GM18517 (cell line): ENCODE measurements around the gene ZGPAT.

Experiments
- ATAC-seq: cut with Tn5 transposase; IDR thresholded peaks from one replicate; pipeline ENCODE4 v1.9.1; 2021; ENCODE audit warnings: mild to moderate bottlenecking, moderate library complexity; ENCODE audit not compliant: unreplicated experiment

Gene ZGPAT

DNA sequence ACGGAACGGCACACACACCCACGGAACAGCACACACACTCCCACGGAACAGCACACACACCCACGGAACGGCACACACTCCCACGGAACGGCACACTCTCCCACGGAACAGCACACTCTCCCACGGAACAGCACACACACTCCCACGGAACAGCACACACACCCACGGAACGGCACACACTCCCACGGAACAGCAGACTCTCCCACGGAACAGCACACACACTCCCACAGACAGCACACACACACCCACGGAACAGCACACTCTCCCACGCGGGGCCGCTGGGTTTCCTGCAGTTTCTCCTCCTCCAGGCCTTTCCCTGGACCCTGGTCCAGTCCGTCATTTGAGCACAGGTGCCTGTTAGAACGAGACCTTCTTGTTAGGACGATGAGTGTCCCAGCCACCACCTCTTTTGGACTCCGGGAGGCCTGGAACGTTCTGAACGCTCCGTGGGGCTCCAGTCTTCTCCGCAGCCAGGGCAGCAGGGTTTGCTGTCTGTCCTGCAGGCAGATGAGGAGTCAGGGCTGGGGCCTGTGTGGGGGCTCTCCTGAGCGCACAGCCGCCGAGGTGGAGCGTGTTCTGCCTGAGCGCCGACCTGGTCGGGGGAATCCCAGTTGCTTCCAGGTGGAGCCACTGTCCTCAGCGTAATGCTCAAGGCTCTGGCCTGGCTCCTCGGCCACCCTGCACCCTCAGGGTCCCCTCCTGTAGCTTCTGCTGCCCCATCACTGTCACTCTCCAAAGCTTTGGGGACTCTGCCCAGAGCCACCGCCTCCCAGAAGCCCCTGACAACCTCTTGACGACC lies 29.0 kb upstream of the ZGPAT start:
- ATAC-seq: no peak

DNA sequence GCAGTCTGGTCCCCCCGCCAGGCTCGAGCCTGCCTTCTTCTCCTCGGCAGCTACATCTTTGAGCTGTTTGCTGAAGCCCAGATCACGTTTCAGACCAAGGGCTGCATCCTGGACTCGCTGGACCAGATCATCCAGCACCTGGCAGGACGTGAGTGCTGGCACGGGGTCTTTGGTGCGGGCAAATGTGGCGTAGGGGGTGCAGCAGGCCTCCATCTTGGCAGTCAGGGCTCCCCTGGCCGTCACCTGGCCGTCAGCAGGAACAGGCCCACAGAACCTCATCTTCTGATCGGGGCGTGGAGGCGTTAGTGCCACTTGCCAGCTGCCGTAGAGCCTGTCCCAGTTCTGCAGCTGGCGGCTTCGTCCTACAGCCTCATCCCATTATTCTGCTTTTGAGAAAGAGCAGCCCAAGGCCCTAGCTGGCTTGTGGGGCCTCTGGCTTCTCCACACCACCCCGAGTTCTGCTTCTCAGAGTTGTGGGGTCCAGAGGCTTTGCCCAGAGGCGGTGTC lies 28.0 kb upstream of the ZGPAT start:
- ATAC-seq: no peak

DNA sequence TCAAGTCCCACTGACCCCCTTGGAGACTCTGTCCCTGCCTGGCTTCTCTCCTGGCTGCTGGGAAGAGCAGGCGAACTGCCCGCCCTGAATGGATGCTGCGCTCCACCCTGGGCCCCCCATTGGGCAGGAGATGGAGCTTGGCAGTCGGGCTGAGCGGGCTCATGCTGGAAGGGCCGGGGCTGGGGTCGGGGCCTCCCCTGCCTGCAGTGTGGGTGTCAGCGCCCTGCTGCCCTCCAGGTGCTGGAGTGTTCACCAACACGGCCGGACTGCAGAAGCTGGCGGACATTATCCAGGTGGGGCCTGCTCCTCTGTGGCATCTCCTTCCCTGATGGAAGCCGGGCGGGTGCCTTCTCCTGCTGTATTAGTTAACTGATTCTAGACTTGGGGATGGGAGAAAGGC lies 27.4 kb upstream of the ZGPAT start:
- no peak for ATAC-seq

DNA sequence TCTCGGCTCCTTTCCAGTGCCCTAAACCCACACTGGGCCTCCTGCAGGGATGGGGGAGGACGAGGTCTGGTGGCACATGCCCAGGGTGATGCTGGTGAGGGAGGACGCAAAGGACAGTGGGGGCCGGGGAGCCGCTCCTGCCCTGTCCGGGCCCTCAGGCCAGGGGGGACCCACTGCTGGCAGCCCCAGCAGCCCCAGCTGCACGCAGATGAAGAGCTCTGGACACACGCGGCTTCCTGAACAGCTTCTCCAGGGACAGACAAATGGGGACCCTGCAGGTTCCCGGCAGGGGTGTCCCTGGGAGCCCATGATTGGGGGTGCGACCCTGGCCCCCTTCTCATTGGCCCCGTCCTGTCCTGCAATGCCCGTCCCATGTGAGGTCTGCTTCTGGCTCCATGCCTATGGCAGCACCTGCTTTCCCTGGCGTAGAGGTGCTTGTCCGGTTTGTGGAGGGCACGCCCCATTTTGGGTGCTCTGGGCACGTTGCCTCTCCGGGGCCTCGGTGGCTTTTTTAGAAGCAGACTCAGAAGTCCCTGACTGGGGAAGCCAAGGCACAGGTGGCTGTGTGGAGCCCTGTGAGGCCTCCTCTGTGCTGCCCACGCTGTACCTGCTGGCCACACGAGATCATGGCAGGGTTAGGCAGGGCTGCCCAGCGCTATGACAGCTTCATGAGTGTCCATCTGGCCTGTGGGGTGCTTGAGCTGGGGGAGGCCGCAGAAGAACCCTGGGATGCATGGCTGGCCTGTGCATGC lies 26.8 kb upstream of the ZGPAT start:
- no peak for ATAC-seq

DNA sequence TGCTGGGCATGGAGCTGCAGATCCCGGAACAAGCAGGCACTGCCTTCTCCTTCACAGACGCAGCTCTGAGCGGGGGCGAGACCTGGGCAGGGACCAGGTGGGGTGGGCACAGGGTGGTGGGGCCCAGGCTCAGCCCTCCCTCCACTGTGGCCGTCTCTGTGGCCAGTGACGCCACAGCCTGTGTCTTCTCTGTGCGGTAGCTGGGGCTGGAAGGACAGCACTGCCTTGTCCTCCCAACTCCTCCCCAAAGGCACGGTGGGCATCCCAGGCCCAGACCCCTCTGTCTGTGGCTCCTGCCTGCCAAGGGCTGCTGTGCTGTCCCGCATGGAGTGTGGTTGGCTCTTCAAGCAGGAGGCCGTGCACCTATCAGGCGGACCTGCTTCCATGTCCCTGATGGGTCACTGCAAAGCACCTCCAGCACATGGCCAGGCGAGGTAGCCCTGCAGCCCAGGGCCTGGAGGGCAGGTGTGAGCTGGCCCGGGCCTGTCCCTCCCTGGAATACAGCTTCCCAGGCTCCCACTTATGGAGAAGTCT lies 26.2 kb upstream of the ZGPAT start:
- no peak for ATAC-seq

DNA sequence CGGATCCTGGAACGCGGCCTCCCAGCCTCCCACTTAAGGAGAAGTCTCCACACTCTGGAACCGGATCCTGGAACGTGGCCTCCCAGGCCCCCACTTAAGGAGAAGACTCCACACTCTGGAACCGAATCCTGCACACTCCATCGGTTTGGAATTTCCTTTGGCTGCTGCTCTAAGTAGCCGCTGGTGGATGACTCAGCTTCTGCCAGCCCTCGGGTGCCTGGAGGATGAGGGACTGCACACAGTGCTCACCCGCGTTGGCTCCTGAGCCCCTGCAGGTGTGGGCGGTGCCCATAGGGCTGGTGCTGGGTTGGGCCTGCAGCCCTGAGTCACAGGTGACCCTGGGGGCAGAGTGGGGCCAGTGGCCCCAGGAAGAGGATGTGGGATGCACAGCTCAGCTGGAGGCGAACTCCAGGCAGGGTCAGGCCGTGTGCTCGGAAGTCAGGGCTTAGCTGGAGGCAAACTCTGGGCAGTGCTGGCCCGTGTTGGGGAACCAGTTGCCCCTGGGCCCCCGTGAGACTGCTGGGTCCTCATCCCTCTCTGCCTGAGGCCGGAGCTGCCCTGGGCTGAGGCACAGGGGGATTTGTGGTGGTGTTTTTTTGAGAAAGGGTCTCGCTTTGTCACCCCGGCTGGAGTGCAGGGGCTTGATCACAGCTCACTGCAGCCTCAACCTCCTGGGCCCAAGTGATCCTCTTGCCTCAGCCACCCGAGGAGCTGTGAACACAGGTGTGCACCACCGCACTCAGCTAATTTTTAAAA lies 25.3 kb upstream of the ZGPAT start:
- no peak for ATAC-seq

DNA sequence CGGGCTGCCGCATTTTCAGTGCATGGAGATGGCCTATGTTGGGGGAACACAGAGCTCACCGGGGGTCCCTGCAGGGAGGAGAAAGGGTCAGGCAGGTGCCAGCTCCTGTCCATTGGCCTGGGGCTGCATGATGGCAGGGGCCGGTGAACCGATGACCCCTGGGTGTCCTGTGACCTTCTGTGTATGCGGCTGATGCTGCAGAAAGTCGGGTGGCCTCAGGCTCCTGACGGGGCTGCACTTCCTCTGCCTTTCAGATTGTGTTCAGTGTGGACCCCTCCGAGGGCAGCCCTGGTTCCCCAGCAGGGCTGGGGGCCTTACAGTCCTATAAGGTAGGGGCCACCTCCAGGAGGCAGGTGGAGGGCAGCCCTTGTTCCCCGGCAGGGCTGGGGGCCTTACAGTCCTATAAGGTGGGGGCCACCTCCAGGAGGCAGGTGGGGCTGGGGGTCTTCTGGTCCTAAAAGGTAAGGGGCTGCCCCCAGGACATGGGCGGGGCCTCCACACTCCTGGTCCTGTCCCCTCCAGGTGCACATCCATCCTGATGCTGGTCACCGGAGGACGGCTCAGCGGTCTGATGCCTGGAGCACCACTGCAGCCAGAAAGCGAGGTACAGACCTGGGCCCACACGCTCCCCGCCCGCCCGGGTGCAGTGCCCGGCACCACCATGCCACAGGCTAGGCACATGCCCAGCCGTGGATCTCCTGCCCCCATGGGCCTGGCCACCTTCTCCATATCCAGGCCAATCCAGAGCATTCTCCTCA lies 22.4 kb upstream of the ZGPAT start:
- no peak for ATAC-seq

DNA sequence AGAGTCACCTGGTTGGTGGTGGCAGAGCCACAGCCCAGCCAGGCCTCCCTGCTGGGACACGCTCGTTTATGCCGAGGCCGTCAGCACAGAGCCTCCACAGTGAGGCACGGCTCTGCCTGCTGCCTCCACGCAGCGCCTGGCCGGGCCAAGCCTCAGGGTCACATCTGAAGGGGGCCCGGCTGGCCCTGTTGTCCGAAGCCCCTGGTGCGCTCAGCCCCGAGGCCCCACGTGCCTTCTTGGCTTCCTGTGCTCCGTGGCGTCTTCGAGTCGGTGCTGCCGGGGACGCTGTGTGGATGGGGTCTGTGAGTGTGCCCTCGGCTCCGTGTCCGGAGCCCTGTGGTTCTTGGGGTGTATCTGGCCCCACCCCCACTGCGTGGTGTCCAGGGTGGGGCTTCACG lies 21.7 kb upstream of the ZGPAT start:
- no peak for ATAC-seq

DNA sequence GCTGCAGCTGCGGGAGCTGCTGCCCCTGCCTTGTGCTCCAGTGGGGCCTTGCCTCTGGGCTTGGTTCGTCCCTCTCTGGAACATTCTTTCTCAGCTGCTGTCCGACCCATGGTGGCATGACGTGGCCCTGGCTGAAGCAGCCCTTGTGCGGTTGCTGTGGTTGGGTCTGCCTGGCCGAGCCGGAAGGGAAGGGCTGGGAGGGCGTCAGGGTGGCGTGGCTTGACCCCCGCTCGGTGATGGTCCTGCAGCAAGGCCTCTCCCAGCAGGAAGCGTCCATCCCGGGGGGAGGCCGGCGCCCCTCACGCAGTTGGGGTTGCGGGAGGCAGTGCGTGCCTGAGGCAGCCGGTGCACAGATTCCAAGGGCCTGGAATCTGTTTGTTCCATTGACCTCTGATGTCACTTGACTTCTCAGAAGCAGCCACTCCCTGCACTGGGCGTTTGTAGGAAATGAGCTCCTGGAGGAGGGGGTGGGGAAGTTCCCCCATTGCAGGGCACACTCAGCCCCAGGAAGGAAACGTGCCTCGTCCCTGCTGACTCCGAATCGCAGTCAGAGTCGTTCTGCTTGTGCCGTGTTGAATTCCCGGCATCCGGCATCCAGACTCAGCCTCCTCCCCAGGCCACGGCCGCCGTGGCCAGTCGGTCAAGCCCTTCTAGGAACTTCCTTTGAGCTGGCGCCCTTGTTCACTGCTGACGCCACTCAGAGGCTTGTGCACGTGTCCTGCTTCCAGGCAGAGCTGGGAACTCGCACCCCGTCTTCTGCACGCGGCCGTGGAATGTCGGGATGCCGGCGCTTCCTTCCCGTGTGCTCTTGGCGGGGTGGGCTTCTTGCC lies 21.1 kb upstream of the ZGPAT start:
- ATAC-seq: no peak

DNA sequence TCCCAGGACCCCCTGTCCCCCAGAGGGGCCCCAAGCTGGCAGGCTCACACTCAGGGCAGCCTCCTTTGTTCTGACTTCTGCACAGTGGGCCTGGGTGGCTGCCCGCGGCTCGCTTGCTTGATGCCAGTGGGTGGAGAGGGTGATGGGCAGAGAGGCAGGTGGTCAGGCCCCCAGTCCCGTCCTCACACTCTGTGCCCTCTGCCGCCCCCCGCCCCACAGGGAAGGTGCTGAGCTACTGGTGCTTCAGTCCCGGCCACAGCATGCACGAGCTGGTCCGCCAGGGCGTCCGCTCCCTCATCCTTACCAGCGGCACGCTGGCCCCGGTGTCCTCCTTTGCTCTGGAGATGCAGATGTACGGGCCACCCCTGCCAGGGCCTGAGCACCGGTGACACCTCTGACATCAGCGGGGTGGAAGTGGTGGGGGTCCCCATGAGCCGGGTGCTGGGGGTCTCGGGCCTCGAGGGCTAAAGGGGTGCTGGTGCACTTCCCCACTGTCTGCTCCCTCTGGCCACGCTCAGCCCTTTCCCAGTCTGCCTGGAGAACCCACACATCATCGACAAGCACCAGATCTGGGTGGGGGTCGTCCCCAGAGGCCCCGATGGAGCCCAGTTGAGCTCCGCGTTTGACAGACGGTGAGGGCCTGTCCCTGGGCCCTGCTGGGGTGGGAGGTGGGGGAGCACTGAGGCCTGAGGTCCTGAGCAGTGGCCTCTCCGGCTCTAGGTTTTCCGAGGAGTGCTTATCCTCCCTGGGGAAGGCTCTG lies 20.2 kb upstream of the ZGPAT start:
- no peak for ATAC-seq

DNA sequence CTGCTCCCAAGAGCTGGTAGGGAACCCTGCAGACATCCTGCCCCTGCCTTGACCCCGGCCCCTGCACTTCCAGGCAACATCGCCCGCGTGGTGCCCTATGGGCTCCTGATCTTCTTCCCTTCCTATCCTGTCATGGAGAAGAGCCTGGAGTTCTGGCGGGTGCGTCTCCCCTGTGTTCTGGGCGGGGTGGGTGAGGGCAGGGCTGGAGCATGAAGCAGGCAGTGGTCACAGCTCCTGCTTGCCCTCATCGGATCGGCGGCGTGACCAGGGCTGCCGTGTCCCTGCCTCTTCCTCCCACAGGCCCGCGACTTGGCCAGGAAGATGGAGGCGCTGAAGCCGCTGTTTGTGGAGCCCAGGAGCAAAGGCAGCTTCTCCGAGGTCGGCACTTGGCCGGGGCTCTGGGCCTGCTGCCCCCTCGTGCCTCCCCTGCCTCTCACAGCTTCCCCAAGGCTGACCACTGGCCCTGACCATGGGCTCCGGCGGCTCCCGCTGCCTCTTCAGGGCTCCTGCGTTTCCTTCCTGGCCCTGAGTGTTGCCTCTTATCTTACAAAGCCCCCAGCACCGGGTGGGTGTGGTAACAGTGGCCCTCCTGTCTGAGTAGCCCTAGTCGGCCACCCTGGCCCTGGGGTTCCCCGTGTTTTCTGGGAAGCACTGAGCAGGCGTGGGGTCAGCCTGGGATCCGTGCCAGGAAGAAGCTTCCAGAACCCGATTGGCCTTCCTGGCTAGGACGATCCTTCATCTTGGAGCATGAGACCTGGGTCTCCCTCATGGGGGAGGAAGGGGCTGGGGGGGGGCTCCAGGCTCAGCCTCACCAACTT lies 19.4 kb upstream of the ZGPAT start:
- no peak for ATAC-seq

DNA sequence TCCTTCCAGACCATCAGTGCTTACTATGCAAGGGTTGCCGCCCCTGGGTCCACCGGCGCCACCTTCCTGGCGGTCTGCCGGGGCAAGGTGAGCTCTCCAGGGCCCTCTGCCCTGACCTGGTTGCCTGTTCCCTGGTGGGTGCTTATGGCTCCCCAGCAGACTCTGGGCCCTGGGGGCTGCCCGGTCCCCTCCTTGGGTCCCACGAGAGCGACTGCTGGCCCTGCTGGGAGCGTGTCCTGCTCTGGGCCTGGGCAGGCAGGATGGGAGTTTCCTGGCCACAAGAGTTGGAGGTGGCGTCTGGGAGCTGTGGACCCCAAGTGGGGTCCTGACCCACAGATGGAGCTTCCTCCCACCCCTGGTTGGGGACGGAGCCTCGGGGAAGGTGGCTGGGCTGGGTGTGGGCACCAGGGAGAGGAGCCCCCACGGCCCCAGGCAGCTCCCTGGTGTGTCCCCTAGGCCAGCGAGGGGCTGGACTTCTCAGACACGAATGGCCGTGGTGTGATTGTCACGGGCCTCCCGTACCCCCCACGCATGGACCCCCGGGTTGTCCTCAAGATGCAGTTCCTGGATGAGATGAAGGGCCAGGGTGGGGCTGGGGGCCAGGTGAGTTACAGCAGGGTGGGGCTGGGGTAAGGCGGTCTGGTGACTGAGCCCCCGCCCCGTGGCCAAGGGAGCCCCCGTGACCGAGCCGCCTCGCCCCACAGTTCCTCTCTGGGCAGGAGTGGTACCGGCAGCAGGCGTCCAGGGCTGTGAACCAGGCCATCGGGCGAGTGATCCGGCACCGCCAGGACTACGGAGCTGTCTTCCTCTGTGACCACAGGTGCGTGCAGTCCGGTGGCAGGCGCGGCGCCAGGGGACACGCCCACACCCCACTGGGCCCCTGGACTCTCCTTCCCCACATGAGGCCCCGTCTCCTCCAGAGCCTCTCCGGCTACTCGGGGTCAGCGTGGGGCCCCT lies 18.5 kb upstream of the ZGPAT start:
- ATAC-seq: no peak

DNA sequence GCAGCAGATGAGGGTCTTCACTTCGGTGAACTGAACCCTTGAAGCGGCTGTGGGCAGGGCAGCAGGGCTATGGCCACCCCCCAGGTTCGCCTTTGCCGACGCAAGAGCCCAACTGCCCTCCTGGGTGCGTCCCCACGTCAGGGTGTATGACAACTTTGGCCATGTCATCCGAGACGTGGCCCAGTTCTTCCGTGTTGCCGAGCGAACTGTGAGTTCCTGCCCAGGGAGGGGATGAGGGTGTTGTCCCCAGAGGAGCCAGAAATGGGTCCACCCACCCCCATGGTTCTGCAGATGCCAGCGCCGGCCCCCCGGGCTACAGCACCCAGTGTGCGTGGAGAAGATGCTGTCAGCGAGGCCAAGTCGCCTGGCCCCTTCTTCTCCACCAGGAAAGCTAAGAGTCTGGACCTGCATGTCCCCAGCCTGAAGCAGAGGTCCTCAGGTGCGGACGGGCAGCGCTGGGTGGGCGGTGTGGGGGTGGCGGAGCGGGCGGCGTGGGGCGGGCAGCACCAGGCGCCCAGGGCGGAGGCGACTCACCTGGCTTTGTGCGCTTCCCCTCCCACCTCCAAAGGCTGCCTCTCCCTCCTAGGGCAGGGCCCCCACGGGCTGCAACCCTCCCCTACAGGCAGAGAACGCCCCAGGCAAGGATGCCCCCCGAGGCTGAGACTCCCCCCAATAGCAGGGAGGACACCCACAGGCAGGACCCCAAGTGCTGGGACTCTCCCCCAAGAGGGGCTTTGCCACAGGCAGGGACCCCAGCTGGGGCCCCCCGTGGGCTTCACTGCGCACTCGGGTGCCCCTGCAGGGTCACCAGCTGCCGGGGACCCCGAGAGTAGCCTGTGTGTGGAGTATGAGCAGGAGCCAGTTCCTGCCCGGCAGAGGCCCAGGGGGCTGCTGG lies 17.6 kb upstream of the ZGPAT start:
- ATAC-seq: no peak

DNA sequence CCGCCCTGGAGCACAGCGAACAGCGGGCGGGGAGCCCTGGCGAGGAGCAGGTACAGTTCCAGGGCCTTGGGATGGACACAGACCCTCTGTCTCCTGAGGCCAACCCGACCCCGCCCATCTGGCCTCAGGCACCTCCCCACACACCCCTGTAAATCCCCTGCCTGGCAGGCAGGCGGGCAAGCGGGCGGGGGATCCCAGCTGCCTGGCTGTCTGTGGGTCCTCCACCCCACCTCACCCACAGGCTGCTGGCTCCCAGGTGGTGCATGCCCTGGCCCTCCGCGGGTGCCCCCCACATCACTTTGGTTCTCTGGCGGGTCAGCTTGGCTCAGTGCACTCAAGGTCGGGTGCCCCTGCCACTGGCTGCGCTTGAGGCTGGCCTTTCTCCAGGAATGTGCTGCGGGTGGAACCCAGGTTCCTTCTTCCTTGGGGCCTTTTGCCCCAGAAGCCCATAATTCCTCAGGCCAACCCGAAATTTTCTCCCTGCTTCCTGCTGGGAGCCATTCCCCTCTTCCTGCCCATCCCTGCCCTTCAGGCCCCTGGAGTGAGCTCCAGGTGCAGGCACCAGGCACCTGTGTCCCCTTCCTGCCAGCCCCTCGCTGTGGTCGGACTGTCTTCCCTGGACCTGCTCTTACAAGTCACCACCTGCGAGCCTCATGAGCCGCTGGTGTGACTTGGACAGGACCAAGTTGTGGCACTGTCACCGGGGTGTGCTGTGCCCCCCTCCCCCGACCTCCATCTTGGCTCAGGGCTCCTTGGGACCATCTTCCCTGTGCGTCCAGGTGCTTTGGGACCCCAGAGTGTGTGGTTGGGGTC lies 16.7 kb upstream of the ZGPAT start:
- no peak for ATAC-seq
